GM19025 (cell line): Measurements from ENCODE around the gene MAD2L2.

Source experiments
- ATAC-seq: cut with Tn5 transposase; IDR thresholded peaks from one replicate; pipeline ENCODE4 v1.9.1; 2021; ENCODE audit warnings: mild to moderate bottlenecking, low read depth, moderate library complexity; ENCODE audit not compliant: unreplicated experiment

The MAD2L2 gene

GRCh38 chr1:11705596-11705995 is 24.6 kb upstream of the MAD2L2 start:
- no peak for ATAC-seq

DNA sequence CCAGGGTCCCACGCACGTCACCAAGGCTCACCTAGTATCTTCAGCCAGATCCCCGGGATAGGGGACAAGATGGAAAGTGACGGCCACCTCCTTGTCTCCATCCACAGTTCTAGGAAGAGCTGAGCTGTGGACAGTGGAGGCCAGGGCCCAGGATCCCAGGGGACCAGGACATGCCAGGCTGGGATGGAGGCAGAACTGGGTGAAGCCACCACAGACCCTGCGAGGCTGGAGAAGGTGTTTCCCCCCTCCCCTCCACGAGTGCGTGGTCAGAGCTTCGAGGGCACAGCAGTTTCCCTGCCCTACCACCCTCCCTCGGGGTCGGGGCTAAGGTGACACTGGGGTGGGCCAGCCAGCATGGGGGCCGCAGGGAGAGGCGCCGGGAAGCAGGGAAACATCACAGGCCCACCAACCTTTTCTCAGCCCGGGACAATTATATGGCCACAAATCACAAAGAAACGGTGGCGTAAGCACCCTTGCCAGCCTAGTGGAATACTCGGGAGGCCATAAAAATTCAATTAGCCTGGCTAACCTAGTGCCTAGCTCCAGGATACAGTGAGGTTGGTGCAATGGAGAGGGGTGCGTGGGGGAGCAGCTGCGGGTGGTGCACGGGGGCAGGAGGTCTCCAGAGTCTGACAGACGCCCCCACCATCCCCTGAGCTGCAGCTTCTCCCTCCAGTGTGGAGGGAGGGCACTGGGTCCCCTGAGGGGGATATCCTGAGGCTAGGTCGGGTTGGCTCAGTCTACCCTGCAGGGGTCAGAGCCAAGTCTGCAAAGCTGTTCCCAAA is 23.9 kb upstream of the MAD2L2 start:
- no peak for ATAC-seq

GRCh38 chr1:11704194-11704529 is 23.2 kb upstream of the MAD2L2 start:
- no peak for ATAC-seq

- ATAC-seq = no peak
Observed at GRCh38 chr1:11703357-11704193, 22.6 kb upstream of the MAD2L2 start.

GRCh38 chr1:11701981-11702803 is 21.2 kb upstream of the MAD2L2 start:
- ATAC-seq = no peak

DNA sequence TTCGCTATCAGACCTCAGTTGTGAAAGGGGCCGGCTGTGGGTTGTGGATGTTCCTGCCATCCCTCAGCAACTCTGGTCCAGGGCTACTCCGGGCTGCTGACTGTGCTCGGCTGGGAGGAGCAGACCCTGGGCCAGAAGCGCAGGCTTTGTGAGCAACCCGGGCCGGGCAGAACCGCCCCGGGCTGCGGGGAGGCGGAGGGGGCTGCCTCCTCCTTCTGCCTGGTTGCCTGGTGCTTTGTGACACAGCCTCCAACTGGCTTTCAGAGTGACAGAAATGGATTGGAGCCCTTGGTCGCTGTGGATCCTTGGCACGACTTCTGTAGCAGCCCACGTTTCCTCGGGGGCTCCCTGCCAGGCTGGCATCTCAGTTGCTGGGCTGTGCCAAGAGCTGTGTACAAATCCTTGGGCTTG is 20.6 kb upstream of the MAD2L2 start:
- no peak for ATAC-seq

- ATAC-seq = no peak
Observed at GRCh38 chr1:11700601-11701467, 19.9 kb upstream of the MAD2L2 start.

GRCh38 chr1:11697893-11698210 is 16.9 kb upstream of the MAD2L2 start:
- no peak for ATAC-seq

DNA sequence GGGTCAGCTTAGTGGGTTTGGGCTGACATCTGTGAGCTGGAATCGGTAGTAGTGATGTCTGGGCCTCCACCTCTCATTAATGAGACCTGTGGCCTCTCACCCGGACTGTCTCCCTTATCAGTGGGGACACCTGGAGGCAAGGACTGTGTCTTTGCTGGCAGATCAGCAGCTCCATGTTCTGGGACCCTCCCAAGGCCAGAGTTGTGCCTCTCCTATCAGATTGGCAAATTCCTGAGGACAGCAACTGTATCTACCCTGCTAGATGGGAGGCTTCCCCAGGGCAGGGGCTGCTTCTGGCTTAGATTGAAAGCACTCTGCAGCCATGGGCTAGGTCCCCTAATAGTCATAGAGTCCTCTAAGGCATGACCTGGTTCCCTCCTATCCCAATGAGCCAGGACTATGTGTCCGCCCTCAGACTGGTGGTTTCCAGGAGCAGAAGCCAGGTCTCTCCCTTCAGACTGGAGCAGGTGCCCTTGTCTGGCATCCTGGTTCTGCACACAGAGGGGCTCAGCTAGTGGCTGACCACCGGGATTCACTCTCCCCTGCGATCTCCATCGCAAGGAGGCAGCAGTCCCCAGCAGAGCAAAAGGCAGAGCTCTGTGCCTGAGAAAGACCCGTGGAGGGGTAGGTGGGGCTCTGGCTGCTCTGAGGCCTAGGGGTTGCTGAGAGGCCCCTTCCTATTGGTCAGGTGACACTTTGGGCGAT is 16.4 kb upstream of the MAD2L2 start:
- ATAC-seq = no peak

GRCh38 chr1:11695861-11696260 is 14.9 kb upstream of the MAD2L2 start:
- ATAC-seq = no peak

DNA sequence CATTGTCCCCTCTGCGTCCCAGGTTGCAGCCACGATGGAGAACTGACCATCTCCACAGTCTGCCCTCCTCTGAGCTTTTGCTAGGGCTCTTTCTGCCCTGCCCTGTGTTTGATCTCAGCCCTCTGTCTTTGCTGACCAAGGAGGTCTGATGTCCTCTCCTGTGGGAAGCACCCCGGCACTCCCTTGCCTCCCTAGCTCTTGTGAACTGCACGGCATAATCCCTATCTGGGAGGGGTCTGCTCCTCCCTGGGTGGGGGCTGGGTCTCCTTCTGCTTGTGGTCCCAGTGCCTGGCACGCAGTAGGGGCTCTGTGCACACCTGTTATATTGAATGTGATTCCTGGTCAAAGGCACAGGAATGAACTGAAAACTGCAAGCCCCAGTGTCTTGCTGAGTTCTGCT is 13.0 kb upstream of the MAD2L2 start:
- no peak for ATAC-seq

DNA sequence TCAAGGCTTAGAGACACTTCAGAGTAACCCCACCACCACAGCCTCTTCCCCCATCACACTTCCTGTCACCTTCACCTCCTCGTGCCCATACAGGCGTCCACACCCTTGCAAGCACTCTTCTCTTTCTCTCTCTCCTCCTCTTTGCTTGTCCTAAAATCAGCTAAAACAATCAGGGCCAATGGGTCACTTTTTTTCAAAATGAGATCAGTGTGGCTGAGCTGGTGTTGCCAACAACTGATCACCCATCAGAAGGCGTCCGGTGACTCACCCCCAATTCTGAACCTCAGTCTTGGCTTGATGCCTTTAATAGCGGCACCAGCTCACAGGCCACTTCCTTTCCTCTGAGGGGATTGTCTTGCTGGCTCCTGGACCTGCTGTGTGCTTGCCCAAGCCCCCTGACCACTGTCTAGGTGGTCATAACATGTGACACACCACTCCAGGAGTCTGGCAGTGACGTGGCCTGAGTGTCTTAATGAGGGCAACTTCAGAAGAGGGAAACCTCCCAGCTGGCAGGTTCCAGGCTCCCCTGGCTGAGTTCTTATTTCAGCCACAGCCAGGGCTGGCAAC is 12.2 kb upstream of the MAD2L2 start:
- no peak for ATAC-seq

- no peak for ATAC-seq
Observed at GRCh38 chr1:11691928-11692711, 11.2 kb upstream of the MAD2L2 start.

GRCh38 chr1:11691302-11691914 is 10.5 kb upstream of the MAD2L2 start, which contains the start of gene DRAXIN:
TSS of gene DRAXIN (plus strand) at chr1:11691710. CDS start at chr1:11706259, 14,549 bp downstream.
- no peak for ATAC-seq

DNA sequence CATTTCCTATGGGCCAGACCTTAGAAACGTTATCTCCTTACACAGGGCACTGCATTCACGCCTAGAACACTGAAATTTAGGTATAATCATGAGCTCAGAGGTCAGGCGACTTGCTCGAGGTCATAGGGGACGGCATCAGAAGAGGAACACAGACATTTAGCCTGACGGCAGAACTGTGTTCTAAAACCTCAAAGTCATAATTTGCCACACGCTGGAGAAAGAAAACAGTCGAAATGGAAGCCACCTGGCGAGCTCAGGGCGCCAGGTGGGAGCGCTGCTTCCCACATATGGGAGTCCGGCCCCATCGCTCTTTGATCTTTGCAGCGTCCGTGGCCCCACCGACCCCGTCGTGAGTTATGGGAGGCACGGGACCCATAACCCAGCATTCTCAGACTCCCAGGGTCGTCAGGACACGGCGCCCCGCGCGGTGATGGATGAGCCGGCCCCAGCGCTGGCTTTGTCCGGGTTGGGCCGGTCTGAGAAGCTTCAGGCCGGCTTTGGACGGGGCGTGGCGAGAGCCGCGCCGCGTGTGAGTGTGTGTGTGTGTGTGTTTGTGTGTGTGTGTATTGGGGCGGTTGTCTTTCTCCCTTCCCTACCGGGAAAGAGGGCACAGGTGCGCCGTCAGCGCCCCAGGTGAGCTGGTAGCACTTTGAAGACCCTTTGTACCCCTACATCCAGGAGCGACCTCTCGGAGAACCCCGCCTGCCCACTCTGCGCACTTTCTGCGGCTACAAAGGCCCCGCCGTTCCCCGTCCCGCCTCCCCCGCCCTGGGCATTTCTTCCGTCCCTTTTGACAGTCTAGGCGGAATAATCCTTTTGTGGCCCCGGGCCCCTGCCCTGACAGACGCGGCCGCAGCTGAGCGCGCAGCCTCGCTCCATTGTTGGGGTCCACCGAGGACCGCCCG is 9.7 kb upstream of the MAD2L2 start:
- no peak for ATAC-seq

- no peak for ATAC-seq
Observed at GRCh38 chr1:11688506-11688905, 7.6 kb upstream of the MAD2L2 start.

GRCh38 chr1:11685210-11685752 is 4.3 kb upstream of the MAD2L2 start:
- no peak for ATAC-seq
